ENCODE results near the gene DPP8.
"Not testable (repeated sequence)": the region's sequence is repeated elsewhere in the genome, so short reads cannot be mapped to it uniquely, and the experiment has no call there.

DPP8 gene

DNA sequence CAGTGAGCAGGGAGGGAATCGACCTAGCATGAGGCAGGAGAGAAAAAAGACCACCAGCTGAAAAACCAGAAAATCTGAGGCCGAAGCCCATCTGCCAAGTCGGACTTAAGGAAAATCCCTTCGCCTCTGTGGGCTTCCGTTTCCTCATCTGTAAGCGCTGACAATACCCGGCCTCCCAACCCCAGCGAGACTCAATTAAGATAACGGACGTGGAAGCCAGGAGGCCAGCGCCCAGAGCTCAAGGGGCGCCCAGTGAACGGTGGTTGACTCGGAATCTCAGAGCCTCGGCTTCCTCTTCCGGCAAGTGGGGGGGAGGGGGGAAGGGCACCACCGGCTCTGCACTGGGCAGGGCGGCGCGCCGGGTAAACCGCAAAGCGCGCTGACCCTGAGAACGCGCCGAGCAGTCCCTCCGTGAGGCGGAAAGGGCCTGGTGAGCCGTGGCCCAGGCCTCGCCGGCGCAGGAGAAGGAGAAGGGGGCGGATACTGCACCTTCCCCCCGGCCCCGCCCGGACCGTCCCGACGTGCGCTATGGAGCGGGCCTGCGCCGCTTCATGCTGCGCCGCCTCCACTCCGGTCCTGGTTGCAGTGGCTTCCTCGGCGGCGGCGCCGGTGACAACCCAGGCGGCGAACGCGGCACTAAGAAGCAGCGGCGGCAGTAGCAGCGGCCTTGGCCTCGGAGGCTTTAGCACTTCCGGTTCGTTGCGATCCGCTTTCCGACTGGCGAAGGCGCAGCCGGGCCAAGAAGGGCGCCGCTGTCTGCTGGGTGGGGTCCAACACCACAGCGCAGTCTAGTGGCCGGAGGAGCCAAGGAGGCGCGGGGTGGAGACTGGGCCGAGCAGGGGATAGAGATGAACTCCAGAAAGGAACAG, at the start of gene DPP8:
Gene DPP8, minus strand, starts transcription at position 693 of the 869 bp plus-strand sequence. CDS start 5,136 bp downstream, outside the sequence.
- DNase-seq, result peak; percentile 85 to 93 (median 88)

- no peak for DNase-seq
Measured at GRCh38 chr15:65561934-65562333, 44.4 kb upstream of the DPP8 start.

DNA sequence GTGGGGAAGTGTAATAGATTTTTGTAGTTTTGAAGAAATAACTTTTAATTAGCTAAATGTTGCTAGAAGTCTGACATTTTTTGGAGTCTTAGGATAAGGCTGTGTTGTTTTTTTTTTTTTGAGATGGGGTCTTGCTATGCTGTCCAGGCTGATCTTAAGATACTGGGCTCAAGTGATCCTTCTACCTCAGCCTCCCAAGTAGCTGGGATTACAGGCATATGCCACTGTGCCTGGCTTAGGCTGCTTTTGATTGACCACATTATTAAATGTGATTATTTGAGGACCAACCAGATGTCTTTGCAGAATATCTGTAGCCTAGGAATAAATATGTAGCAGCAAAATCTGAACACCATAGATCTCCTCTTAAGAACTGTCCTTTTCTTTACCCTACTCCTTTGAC, 42.5 kb upstream of the DPP8 start:
- DNase-seq, result no peak

DNA sequence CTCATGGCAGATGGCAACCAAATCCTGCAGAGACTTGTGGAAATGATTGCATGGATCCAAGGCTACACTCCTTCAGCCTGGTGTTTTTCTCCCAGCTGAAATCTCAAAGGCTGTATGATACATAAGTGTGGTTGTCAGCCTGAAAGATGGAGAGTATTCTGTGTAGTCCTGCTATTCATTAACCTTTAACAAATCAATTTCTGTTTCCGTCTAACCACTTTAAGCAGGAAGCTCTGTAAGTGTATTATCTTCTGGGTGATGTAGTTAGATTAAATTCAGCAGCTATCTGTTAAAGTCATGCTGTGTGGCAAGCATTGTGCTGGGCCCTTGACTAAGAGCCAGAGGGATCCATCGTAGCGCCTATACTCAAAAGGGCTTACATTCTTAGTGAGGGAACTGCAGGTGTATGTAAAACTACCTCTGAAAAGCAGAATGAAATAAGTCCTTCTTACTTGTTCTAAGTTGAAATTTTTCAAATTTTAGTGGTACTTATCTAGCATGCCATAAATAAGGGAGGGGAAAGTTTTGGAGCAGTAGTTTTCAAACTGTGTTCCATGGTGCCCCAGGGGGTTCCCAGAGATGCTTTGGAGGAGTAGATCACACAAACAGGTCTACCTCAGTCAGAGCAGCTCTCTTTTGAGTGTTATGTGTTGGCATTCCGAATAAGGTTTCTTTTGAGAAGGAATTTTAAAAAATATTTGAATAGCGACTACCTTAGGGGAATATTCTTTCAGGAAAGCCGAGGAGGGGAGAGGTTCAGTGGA, 41.7 kb upstream of the DPP8 start:
- DNase-seq, result no peak

- no peak for DNase-seq
Measured at GRCh38 chr15:65558336-65558735, 40.8 kb upstream of the DPP8 start.

DNA sequence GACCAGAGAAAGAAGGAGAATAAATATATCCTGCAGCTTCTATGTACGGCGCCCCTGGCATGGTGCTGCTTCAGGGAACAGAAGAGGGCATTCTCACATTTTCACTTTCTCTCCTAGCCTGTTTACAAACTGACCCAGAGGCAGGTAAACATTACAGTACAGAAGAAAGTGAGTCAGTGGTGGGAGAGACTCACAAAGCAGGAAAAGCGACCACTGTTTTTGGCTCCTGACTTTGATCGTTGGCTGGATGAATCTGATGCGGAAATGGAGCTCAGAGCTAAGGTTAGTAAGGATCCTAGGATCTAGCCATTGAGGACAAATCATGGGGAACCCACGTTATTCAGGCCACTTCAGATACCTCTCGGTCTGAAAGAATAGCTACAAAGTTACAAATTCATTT, 39.1 kb upstream of the DPP8 start:
- no peak for DNase-seq

- no peak for DNase-seq
Measured at GRCh38 chr15:65553691-65554090, 36.2 kb upstream of the DPP8 start.

GRCh38 chr15:65552851-65553250, 35.4 kb upstream of the DPP8 start:
- not testable (repeated sequence) for DNase-seq

GRCh38 chr15:65551183-65551582, 33.7 kb upstream of the DPP8 start:
- no peak for DNase-seq

DNA sequence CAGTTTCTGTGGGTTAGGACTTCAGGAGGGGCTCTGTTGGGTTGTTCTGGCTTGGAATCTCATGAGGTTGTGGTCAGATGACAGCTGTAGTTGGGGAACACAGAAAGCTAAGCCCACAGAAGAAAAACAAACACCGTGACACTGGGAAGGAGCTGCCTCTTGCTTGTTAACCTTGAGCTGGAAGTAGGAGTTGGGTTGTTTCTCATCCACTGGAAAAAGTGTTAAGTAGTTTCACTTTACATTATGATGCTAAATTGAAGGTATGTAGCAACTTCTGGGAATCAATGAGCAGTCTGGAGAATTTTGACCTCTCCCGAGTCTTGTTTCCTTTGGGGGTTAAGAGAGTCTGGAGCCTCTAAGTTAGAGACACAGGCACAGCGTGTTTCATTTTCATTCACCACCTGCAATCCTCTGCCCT, 33.2 kb upstream of the DPP8 start:
- DNase-seq, result no peak

- not testable (repeated sequence) for DNase-seq
Measured at GRCh38 chr15:65549288-65549687, 31.8 kb upstream of the DPP8 start.

DNA sequence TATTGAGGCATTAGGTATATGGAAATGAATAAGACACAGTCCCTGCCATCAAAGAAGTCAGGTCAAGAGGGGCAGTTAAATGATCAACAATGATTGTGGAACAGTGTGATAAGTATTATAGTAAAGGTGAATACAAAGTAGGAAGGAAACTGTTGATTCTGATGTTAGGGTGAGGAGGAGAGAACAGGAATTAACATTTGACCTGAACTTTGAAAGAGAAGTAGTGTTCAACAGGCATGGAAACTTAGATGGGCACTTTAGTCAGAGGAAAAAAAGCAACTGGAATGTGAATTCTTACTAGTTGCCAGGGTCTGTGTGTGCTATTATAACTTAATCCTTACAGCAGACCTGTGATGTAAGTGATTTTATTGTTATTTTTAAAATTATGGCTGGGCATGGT, 30.4 kb upstream of the DPP8 start:
- no peak for DNase-seq

DNA sequence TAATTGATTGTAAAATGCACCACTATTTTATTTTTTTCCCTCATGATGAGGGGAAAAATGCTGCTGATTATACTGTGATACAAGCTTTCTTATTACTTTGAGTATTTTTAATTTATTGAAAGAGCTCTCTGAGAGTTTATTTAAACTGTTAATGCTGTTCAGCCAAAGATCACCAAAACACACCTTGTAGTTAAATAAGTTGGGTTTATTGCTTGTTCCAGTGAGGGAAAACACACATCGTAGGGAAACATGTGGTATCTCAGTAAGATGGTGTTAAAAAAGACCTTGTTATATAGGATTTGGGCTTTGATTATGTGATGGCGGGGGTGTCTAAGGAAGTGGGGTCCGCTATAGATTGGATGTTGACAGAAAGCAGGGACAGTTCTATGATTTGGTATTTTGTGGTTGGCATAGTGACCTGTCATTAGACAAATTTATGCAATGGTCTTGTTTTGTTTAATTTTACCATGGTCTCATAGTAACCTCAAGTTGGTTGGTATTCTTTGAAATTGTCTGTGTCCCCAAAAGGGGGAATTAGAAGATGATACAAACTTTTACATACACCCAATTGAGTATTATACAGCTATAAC, 23.8 kb upstream of the DPP8 start:
- DNase-seq, result no peak

GRCh38 chr15:65540314-65540713, 22.8 kb upstream of the DPP8 start:
- DNase-seq, result no peak

DNA sequence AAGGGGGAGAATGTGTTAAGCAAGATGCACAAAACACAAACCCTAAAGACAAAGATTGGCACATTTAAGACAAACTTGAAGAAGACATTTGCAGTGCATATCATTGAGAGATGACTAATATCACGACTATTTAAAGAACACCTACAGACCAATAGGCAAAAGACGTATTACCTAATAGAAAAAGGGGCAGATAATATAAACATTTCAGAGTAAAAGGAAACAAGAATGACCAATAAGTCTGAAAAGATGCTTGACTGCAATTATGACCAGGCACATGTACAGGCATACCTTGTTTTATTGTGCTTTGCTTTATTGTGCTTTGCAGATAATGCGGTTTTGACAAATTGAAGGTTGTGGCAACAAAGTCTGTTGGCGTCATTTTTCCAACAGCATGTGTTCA, 17.7 kb upstream of the DPP8 start:
- DNase-seq, result no peak

GRCh38 chr15:65533057-65533756, 15.7 kb upstream of the DPP8 start:
- no peak for DNase-seq

GRCh38 chr15:65532738-65533051, 15.2 kb upstream of the DPP8 start:
- DNase-seq, result no peak

- peak; percentile 66 to 88 (median 75) for DNase-seq
Measured at GRCh38 chr15:65530318-65531111, 13.0 kb upstream of the DPP8 start, which contains the start of gene HACD3. Gene HACD3 (plus strand): TSS chr15:65530463. CDS start chr15:65530632, 169 bp downstream.

- no peak for DNase-seq
Measured at GRCh38 chr15:65529762-65530317, 12.4 kb upstream of the DPP8 start.

GRCh38 chr15:65528461-65529060, 11.1 kb upstream of the DPP8 start:
- no peak for DNase-seq

- DNase-seq, result no peak
Measured at GRCh38 chr15:65525622-65526021, 8.1 kb upstream of the DPP8 start.

Data from activated naive CD4-positive, alpha-beta T cell (primary cell).